Fibroblast of the aortic adventitia (primary cell): ENCODE results near the gene SHISA6. TPM values are rescaled to one million over a fixed set of nuclear protein-coding genes. Genes with fewer than 3 reads are reported as not detected.

Source experiments
- DNase-seq: peaks from one replicate; pipeline ENCODE4 v3.0.0-alpha.2; 2010; ENCODE audit warnings: low read depth
- H3K4me3 ChIP-seq: 2 replicates; pipeline ENCODE4 v1.5.1; 2011; ENCODE audit warnings: low read depth, mild to moderate bottlenecking, control low read depth, low read length, moderate library complexity
- CTCF ChIP-seq: IDR thresholded peaks from 2 replicates; pipeline ENCODE4 v1.5.1; 2011; ENCODE audit warnings: mild to moderate bottlenecking, low read length, control low read depth, inconsistent platforms; ENCODE audit not compliant: insufficient read depth
- total RNA-seq: library from RNA; depleted of rRNA; stranded (reverse); fragments of >200 nt; gene quantifications from 2 replicates; pipeline ENCODE4 v1.2.3, GENCODE V29; 2012; ENCODE audit warnings: low replicate concordance

Gene SHISA6
- total RNA-seq, 1 donor, result not detected

- H3K4me3 ChIP-seq, result no peak overlapping the region
- TF ChIP-seq CTCF, result no peak
These were observed 89.8 kb downstream of the SHISA6 start for GRCh38 chr17:11330826-11331225.

DNA sequence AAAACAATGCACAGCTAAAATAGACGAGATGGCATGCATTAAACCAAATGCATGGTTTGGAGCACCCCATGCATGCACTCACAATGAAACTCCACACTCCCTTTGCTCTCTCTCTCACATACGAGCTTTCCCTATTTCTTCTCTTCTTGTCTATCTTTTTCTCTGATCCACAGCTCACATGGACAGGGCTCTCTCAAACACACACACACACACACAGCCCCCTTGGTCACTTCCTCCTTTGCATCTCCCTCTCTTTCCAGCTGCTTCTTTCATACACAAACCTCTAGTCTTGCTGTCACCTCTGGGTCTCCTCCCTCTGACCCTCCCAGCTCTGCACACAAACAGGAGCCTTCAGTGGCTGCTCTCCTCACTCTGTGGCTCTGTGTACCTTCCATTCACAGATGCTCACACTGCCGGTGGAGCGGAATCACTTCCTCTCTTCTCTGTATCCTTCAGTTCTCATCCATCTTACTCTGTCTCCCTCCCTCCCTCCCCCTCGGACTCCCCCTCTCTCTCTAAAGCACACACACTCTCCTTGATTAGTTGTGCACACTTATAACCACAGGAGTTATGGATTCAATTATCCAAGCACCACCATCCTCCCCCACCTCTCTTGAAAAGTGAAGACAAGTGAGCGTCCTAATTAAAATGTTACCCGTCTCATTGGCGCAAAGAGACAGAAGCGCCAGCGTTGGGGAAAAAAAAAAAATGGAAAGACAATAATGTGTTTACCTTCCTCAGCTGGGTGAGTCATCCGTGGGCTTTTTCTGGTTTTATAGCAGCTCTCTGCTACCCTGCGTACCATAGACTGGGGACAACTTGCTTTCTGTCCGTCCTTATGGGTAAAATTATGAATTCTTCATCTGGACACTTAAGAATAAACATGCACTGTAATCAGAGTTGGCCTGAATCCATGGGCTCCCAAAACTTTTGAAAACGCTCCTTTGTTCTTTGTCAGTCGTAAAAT is 90.8 kb downstream of the SHISA6 start:
- DNase-seq, result no peak

More at GRCh38 chr17:11330826-11331225, 89.8 kb downstream of the SHISA6 start:
- no peak for DNase-seq

DNA sequence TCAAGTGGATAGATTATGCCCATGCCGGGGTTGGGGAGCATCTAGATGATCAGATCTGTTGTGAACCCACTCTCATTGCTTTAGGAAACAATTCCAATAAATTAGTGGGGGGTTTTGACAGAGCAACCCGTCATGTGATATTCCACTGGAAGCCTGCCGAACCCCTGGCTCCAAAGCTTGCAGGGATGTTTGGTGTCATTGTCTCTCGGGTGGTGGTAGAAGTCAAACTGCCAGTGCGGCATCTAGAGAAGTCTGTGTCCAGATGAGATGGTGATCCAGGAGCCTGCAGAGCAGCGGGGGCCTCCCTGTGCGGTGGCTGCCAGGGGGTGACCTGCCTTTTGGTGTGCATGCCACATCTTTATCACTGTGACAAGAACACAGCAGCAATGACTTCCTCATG is 91.7 kb downstream of the SHISA6 start:
- no peak for TF ChIP-seq CTCF
- no peak for DNase-seq
- no peak overlapping the region for H3K4me3 ChIP-seq

More for the DNA sequence above, 90.8 kb downstream of the SHISA6 start:
- no peak overlapping the region for H3K4me3 ChIP-seq
- TF ChIP-seq CTCF, result no peak

- no peak overlapping the region for H3K4me3 ChIP-seq
- no peak for TF ChIP-seq CTCF
- no peak for DNase-seq
These were observed 93.5 kb downstream of the SHISA6 start for GRCh38 chr17:11334493-11334892.

DNA sequence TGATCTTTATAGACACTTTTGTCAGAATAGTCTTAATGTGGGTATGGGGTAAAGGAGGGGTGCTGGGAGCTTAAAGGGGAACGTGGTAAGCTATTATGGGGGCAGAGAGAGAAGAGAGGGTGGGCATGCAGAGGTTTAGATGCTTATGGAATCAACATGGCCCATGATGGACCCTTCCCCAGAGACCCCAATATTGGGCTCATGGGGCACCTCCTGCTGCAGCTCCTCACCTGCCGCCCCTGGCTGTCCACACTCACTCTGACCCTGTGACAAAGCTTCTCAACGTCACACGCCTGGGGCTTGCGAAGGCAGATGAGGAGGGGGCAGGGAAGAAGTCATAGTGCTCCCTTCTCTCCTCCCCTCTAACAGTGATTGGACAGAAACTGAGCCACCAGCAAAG is 95.3 kb downstream of the SHISA6 start:
- DNase-seq, result no peak
- H3K4me3 ChIP-seq, result no peak overlapping the region
- no peak for TF ChIP-seq CTCF

GRCh38 chr17:11340803-11341202 is 99.8 kb downstream of the SHISA6 start:
- TF ChIP-seq CTCF, result no peak
- no peak for DNase-seq
- H3K4me3 ChIP-seq, result no peak overlapping the region

DNA sequence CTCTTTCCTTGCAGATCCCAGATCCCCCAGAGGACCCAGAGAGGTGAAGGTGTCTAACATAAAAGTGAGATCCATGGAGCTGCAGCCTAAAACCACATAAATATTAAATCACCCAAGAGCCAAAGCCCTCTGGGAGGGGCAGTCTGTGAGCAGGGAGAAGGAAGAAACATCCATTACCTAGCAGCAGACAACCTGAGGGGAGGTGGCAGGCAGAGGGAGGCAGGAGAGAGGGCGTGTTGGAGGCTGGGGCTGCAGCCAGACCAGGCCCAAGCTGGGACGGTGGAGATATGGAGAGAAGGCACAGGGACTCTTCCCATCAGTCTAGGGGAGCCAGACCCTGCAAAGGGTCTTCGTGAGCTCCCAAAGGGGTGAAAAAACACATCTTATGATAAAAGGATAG is 101.1 kb downstream of the SHISA6 start:
- DNase-seq, result no peak
- H3K4me3 ChIP-seq, result no peak overlapping the region
- TF ChIP-seq CTCF, result no peak
